GM12875 (cell line): ENCODE measurements around the gene NKAIN1.

Experiments
- H3K4me3 ChIP-seq: one replicate; pipeline ENCODE4 v1.5.1; 2011; ENCODE audit warnings: low read depth, low read length, control low read depth
- TF ChIP-seq, protein P1 (sequence below): IDR thresholded peaks from 2 replicates; pipeline ENCODE4 v1.5.1; 2011; ENCODE audit warnings: low read depth, mild to moderate bottlenecking, control low read depth, inconsistent platforms, low read length, moderate library complexity, borderline replicate concordance; ENCODE audit not compliant: insufficient read depth

NKAIN1 gene

DNA sequence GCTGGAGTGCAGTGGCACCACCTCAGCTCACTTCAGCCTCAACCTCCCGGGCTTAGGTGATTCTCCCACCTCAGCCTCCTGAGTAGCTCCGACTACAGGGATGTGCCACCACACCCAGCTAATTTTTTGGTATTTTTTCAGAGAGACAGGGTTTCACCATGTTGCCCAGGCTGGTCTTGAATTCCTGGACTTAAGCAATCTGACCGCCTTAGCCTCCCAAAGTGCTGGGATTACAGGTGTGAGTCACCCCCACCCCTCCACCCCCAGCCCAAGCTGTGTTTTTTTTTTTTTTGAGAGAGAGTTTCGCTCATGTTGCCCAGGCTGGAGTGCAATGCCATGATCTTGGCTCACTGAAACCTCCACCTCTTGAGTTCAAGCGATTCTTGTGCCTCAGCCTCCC is 75.4 kb downstream of the NKAIN1 start:
- no peak overlapping the region for H3K4me3 ChIP-seq
- TF ChIP-seq, protein P1, sequence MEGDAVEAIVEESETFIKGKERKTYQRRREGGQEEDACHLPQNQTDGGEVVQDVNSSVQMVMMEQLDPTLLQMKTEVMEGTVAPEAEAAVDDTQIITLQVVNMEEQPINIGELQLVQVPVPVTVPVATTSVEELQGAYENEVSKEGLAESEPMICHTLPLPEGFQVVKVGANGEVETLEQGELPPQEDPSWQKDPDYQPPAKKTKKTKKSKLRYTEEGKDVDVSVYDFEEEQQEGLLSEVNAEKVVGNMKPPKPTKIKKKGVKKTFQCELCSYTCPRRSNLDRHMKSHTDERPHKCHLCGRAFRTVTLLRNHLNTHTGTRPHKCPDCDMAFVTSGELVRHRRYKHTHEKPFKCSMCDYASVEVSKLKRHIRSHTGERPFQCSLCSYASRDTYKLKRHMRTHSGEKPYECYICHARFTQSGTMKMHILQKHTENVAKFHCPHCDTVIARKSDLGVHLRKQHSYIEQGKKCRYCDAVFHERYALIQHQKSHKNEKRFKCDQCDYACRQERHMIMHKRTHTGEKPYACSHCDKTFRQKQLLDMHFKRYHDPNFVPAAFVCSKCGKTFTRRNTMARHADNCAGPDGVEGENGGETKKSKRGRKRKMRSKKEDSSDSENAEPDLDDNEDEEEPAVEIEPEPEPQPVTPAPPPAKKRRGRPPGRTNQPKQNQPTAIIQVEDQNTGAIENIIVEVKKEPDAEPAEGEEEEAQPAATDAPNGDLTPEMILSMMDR, result no peak

DNA sequence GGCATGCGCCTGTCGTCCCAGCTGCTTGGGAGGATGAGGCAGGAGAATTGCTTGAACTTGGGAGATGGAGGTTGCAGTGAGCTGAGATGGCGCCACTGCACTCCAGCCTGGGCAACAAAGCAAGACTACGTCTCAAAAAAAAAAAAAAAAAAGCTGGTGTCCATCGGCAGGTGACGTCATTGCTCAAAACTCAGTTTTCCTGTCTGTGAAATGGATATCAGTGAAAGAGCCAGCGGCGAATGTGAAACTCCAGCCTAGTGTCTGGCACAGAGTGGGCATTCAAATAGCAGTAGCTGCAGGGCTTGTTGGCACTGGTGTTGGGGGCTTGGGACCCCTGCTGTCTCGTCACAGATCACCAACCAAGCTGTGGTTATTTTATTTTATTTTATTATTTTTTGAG is 75.8 kb downstream of the NKAIN1 start:
- TF ChIP-seq, protein P1, result no peak

DNA sequence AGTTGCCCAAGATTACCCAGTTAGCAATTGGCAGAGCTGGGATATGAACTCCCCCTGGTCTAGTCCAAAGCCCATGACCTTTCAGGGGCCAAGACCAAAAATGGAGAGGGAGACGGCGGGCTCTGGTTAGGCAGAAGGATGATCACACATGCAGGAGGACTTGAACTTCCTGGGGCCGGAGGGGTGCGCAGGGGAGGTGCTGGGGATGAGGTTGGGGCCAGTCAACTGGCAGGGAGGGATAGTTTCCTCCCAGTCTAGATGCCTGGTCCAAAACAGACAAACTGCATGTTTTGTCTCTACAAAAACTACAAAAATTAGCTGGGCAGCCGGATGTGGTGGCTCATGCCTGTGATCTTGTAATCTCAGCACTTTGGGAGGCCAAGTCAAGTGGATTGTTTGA is 78.1 kb downstream of the NKAIN1 start:
- no peak overlapping the region for H3K4me3 ChIP-seq
- TF ChIP-seq, protein P1, result no peak

More for the DNA sequence above, 75.8 kb downstream of the NKAIN1 start:
- no peak overlapping the region for H3K4me3 ChIP-seq

DNA sequence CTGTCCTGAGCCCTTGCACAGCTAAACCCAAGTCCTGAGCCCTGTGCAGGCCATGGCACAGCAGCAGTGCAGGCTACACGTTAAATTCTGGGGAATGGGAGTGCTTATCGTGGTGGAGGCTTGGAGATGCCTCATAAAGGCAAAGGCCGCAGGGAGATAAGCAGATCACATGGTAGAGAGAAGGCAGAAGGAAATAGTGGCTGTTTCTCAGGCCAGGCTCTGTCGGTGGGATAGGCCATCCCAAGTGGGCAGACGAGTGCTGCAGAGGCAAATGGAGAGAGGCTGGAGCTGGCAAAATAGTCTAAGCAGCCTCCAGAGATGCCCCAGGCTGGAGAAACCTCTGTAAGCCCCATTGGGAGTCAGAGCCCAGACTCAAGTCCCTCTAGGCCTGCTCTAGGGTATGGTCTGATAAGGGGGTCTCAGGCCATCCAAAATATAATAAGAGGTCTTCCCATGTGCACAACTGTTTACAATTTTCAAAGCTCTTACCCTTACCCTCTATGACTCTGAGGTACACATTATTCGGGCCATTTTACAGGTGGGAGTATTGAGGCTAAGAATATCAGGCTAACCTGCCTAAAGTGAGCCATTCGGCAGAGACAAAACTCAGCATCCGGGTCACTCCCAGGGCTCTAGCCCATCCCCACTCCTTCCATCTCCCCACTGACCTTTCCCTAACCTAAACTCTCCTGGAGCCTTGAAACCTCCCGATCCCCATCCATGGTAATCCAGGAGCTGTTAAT is 79.6 kb downstream of the NKAIN1 start:
- H3K4me3 ChIP-seq, result no peak overlapping the region
- TF ChIP-seq, protein P1, result no peak

DNA sequence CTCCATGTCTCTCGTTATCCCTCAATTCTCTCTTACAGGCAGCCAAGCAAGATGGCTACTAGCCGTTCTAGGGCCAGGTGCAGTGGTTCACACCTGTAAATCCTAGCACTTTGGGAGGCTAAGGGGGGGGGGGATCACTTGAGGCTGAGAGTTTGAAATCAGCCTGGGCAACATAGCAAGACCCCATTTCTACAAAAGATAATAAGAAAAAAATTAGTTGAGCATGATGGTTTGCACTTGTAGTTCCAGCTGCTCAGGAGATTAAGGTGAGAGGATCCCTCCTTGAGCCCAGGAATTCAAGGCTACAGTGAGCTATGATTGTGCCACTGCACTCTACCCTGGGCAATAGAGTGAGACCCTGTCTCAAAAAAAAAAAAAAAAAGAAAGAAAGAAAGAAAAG is 80.4 kb downstream of the NKAIN1 start:
- TF ChIP-seq, protein P1, result no peak

DNA sequence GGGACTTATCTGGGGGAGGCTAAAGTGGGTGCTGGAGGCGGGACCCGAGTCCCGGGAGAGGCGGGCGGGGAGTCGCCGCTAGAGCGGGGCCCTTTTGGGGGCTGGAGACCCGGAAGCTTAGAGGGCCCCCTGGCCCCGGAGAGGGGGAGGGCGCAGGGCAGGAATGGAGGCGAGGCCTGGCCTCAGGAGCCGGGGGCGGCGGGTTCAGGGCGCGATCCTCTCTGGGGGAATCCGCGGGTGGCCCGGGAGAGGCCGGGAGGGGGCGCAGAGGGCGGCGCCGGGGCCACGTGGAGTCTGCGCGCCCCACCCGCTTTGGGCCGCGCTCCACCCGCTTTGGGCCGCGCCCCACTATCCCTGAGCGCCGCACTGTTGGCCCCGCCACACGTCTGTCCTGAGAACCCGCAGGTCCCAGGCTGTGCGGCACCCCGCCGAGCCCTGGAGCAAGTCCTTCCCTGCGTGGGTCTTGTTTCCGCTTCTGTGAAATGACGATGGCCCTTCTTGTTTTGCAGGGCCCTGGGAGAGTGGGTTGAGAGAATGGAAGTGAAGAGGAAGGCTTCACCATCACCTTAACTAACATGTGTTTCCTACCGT is 84.4 kb downstream of the NKAIN1 start:
- TF ChIP-seq, protein P1, result peak; percentile 38; the same call in 1 of the 2 replicates
- peak overlapping the region; percentile 70 for H3K4me3 ChIP-seq

More for the DNA sequence above, 80.4 kb downstream of the NKAIN1 start:
- no peak overlapping the region for H3K4me3 ChIP-seq

DNA sequence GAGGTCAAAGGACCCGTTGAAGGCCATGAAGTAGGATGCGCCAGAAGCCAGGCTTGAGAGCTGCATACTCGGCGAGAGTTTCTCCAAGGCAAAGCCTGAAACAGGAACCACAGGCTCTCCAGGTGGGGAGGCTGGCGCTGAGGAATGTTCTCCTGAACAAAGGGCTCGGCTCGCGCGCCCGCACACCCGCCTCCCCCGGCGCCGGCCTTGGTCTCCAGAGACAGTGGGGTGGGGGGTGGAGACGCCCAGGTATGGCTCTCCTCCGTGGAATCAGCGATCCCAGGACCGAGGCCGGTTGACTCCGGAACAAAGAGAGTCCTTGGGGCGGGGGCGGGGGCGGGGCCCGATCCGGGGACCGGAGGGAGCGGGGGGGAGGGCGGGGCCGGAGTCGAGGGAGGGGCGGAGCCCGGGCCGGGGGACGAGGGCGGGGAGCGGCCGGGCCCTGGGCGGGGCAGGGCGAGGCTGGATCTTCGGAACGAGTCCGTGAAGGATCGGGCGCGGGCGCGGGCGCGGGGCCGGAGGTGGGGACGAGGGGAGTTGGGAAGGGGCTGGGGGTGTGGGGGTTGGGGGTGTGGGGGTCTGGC is 85.0 kb downstream of the NKAIN1 start:
- TF ChIP-seq, protein P1, result no peak

More for the DNA sequence above, 85.0 kb downstream of the NKAIN1 start:
- peak overlapping the region; percentile 70 for H3K4me3 ChIP-seq
